ENCODE results near the gene ZSWIM6.

The ZSWIM6 gene

GRCh38 chr5:61438298-61438970 lies 106.4 kb downstream of the ZSWIM6 start:
- DNase-seq (ENCODE audit: low read depth in 2 of 2, low spot score in 1 of 2), result no peak

- no peak for DNase-seq (ENCODE audit: low read depth in 2 of 2, low spot score in 1 of 2)
Observed at GRCh38 chr5:61440086-61440485, 108.0 kb downstream of the ZSWIM6 start.

GRCh38 chr5:61440596-61440995 lies 108.5 kb downstream of the ZSWIM6 start:
- DNase-seq (ENCODE audit: low read depth in 2 of 2, low spot score in 1 of 2), result no peak

GRCh38 chr5:61441742-61442141 lies 109.7 kb downstream of the ZSWIM6 start:
- no peak for DNase-seq (ENCODE audit: low read depth in 2 of 2, low spot score in 1 of 2)

GRCh38 chr5:61447780-61448495 lies 115.9 kb downstream of the ZSWIM6 start:
- DNase-seq (ENCODE audit: low read depth in 2 of 2, low spot score in 1 of 2), result no peak

- DNase-seq (ENCODE audit: low read depth in 2 of 2, low spot score in 1 of 2), result no peak
Observed at GRCh38 chr5:61449804-61450492, 117.9 kb downstream of the ZSWIM6 start.

- DNase-seq (ENCODE audit: low read depth in 2 of 2, low spot score in 1 of 2), result no peak
Observed at GRCh38 chr5:61450493-61451279, 118.6 kb downstream of the ZSWIM6 start.

GRCh38 chr5:61455179-61456006 lies 123.3 kb downstream of the ZSWIM6 start:
- DNase-seq (ENCODE audit: low read depth in 2 of 2, low spot score in 1 of 2), result no peak

- no peak for DNase-seq (ENCODE audit: low read depth in 2 of 2, low spot score in 1 of 2)
Observed at GRCh38 chr5:61460471-61460870, 128.4 kb downstream of the ZSWIM6 start.

GRCh38 chr5:61461417-61461816 lies 129.4 kb downstream of the ZSWIM6 start:
- DNase-seq (ENCODE audit: low read depth in 2 of 2, low spot score in 1 of 2), result no peak

- DNase-seq (ENCODE audit: low read depth in 2 of 2, low spot score in 1 of 2), result no peak
Observed at GRCh38 chr5:61461926-61462325, 129.9 kb downstream of the ZSWIM6 start.

GRCh38 chr5:61463596-61463995 lies 131.5 kb downstream of the ZSWIM6 start:
- no peak for DNase-seq (ENCODE audit: low read depth in 2 of 2, low spot score in 1 of 2)

- no peak for DNase-seq (ENCODE audit: low read depth in 2 of 2, low spot score in 1 of 2)
Observed at GRCh38 chr5:61464512-61464911, 132.5 kb downstream of the ZSWIM6 start.

- DNase-seq (ENCODE audit: low read depth in 2 of 2, low spot score in 1 of 2), result no peak
Observed at GRCh38 chr5:61465066-61465465, 133.0 kb downstream of the ZSWIM6 start.

GRCh38 chr5:61465496-61465895 lies 133.4 kb downstream of the ZSWIM6 start:
- no peak for DNase-seq (ENCODE audit: low read depth in 2 of 2, low spot score in 1 of 2)

- no peak for DNase-seq (ENCODE audit: low read depth in 2 of 2, low spot score in 1 of 2)
Observed at GRCh38 chr5:61466017-61466416, 134.0 kb downstream of the ZSWIM6 start.

- DNase-seq (ENCODE audit: low read depth in 2 of 2, low spot score in 1 of 2), result no peak
Observed at GRCh38 chr5:61467766-61468482, 135.9 kb downstream of the ZSWIM6 start.

GRCh38 chr5:61468483-61468865 lies 136.4 kb downstream of the ZSWIM6 start:
- no peak for DNase-seq (ENCODE audit: low read depth in 2 of 2, low spot score in 1 of 2)

GRCh38 chr5:61471352-61471751 lies 139.3 kb downstream of the ZSWIM6 start:
- DNase-seq (ENCODE audit: low read depth in 2 of 2, low spot score in 1 of 2), result no peak
